ENCODE results near the gene CYP26B1. TPM values are rescaled to one million over a fixed set of nuclear protein-coding genes. Genes with fewer than 3 reads are reported as not detected.
A peak's percentile ranks its signal among the peaks of the same experiment; 100 is the strongest.

The CYP26B1 gene
- polyA plus RNA-seq, 3 donors = not detected

DNA sequence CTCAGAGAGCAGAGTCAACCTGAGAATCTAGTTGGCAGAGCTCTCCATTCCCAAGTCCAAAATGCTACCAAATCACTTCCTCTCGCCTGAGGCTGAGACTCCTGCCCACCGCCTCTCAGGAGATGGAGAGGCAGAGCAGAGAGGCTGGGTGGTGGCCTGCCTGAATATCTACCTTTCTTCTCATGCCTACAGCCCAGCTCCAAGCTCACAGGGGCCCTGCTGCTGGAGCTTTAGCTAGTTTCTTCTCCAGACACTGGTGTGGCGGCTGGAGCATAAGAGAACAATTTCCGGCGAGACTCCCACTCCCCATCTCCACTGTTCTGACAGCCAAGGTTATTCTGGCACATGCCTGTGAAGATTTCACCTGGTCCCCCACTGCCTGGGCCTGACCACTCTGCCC lies 8.1 kb upstream of the CYP26B1 start:
- no peaks in the 10 kb centered on the region for H3K4me1 ChIP-seq (ENCODE audit: control insufficient read depth in 1 of 2, insufficient read depth in 2 of 2, low read length in 2 of 2)
- H3K36me3 ChIP-seq (replicated peaks in 1 of 2; ENCODE audit: control insufficient read depth in 1 of 2, insufficient read depth in 2 of 2, low read length in 2 of 2) = no peaks in the 10 kb centered on the region
- no peak overlapping the region for H3K4me2 ChIP-seq (replicated peaks; ENCODE audit: extremely low read depth, low read length, poor library complexity, severe bottlenecking)
- H3K79me2 ChIP-seq (ENCODE audit: insufficient read depth, low read length) = no peaks in the 10 kb centered on the region
- H3K4me3 ChIP-seq (replicated peaks in 1 of 3; ENCODE audit: low read depth in 2 of 3, low read length in 3 of 3) = no peak overlapping the region
- Mint-ChIP-seq H3K4me3 (no peak overlapping the region), H3K9me3 (no peaks in the 10 kb centered on the region), H3K27ac (peak overlapping the region in 1 of 7 donors; percentile 66), H3K27me3 (ENCODE audit: low read depth in 3 of 3) (peaks cover 29 to 41% (median 40%) of the 10 kb centered on the region in 3 donors), H3K36me3 (no peaks in the 10 kb centered on the region), H3K4me1 (no peaks in the 10 kb centered on the region)
- 95% methylated on average over 4 of the region's 5 CpGs for WGBS (ENCODE audit: insufficient coverage)
- H2AFZ ChIP-seq (ENCODE audit: insufficient read depth, low read depth, low read length, poor library complexity, severe bottlenecking) = no peak overlapping the region
- TF ChIP-seq, protein P1, sequence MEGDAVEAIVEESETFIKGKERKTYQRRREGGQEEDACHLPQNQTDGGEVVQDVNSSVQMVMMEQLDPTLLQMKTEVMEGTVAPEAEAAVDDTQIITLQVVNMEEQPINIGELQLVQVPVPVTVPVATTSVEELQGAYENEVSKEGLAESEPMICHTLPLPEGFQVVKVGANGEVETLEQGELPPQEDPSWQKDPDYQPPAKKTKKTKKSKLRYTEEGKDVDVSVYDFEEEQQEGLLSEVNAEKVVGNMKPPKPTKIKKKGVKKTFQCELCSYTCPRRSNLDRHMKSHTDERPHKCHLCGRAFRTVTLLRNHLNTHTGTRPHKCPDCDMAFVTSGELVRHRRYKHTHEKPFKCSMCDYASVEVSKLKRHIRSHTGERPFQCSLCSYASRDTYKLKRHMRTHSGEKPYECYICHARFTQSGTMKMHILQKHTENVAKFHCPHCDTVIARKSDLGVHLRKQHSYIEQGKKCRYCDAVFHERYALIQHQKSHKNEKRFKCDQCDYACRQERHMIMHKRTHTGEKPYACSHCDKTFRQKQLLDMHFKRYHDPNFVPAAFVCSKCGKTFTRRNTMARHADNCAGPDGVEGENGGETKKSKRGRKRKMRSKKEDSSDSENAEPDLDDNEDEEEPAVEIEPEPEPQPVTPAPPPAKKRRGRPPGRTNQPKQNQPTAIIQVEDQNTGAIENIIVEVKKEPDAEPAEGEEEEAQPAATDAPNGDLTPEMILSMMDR (IDR thresholded peaks at IDR 0.05) = no peak
- no peak overlapping the region for H3K27ac ChIP-seq (ENCODE audit: low read depth in 1 of 2, low read length in 2 of 2)
- intact Hi-C loops (cut with micrococcal nuclease) = loop anchor here in 1 of 2 donors (10.0 kb wide), 1 partner anchor 611 kb away; no protein-coding TSS in a partner anchor
- peaks cover 0 to 5% of the 10 kb centered on the region in 2 donors for H3K9me3 ChIP-seq (replicated peaks in 1 of 2; ENCODE audit: control insufficient read depth in 1 of 2, insufficient read depth in 1 of 2, low read length in 2 of 2)
- DNase-seq = no peak
- no peaks in the 10 kb centered on the region for H4K20me1 ChIP-seq (ENCODE audit: insufficient read depth, low read length)
- H3K27me3 ChIP-seq (ENCODE audit: control insufficient read depth in 2 of 2, insufficient read depth in 2 of 2, low read length in 2 of 2) = peaks cover 2 to 20% of the 10 kb centered on the region in 2 donors
- no peak overlapping the region for H3K9ac ChIP-seq (ENCODE audit: insufficient read depth, low read length, poor library complexity, severe bottlenecking)

DNA sequence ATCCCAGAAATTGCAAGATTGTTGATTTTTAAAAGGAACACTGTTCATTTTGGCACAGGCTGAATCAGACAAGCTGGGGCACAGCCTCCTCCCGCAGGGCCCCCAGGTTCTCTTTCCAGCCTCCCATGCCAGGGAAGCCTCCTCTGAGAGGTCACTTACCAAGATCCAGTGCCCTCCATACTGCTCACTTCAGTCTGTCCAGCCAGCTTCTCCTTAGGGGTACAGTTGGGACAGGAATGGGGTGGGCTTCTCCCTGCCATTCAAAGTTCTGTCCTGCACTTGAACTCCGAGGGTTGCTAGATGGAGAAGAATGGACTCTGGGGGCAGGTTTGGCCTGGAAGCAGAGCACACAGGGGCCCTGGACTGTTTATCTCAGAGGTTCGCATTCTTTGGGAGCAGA lies 7.5 kb upstream of the CYP26B1 start:
- WGBS (ENCODE audit: insufficient coverage) = no CpG with 5 or more reads among the region's 3 CpGs
- Mint-ChIP-seq H3K4me3 (no peak overlapping the region), H3K27ac (no peak overlapping the region), H3K36me3 (peaks cover 0 to 1% of the 10 kb centered on the region in 2 donors), H3K9me3 (peaks cover 0 to 1% (median 0%) of the 10 kb centered on the region in 7 donors), H3K4me1 (peaks cover 2% of the 10 kb centered on the region), H3K27me3 (ENCODE audit: low read depth in 3 of 3) (peaks cover 35 to 45% (median 40%) of the 10 kb centered on the region in 3 donors)
- Histone ChIP-seq H3K27ac (ENCODE audit: low read depth in 1 of 2, low read length in 2 of 2) (no peak overlapping the region), H3K4me3 (replicated peaks in 1 of 3; ENCODE audit: low read depth in 2 of 3, low read length in 3 of 3) (no peak overlapping the region), H3K27me3 (ENCODE audit: control insufficient read depth in 2 of 2, insufficient read depth in 2 of 2, low read length in 2 of 2) (peaks cover 5 to 24% of the 10 kb centered on the region in 2 donors), H3K4me1 (ENCODE audit: control insufficient read depth in 1 of 2, insufficient read depth in 2 of 2, low read length in 2 of 2) (no peaks in the 10 kb centered on the region), H3K9ac (ENCODE audit: insufficient read depth, low read length, poor library complexity, severe bottlenecking) (no peak overlapping the region), H3K4me2 (replicated peaks; ENCODE audit: extremely low read depth, low read length, poor library complexity, severe bottlenecking) (no peak overlapping the region), H3K9me3 (replicated peaks in 1 of 2; ENCODE audit: control insufficient read depth in 1 of 2, insufficient read depth in 1 of 2, low read length in 2 of 2) (peaks cover 0 to 5% of the 10 kb centered on the region in 2 donors), H2AFZ (ENCODE audit: insufficient read depth, low read depth, low read length, poor library complexity, severe bottlenecking) (no peak overlapping the region), H4K20me1 (ENCODE audit: insufficient read depth, low read length) (no peaks in the 10 kb centered on the region), H3K36me3 (replicated peaks in 1 of 2; ENCODE audit: control insufficient read depth in 1 of 2, insufficient read depth in 2 of 2, low read length in 2 of 2) (no peaks in the 10 kb centered on the region), H3K79me2 (ENCODE audit: insufficient read depth, low read length) (no peaks in the 10 kb centered on the region)
- DNase-seq = no peak
- TF ChIP-seq, protein P1 (IDR thresholded peaks at IDR 0.05) = no peak
- intact Hi-C loops (cut with micrococcal nuclease) = loop anchor here in 1 of 2 donors (10.0 kb wide), 1 partner anchor 610 kb away; no protein-coding TSS in a partner anchor
